ENCODE measurements around the gene RUSC1. TPM values are rescaled to one million over a fixed set of nuclear protein-coding genes. Genes with fewer than 3 reads are reported as not detected.

Gene RUSC1
- total and polyA plus RNA-seq, 2 donors (not counting 3 experiments of a cell fraction or from before 2014, with no cell fraction given): 42.4 to 46.6 TPM

DNA sequence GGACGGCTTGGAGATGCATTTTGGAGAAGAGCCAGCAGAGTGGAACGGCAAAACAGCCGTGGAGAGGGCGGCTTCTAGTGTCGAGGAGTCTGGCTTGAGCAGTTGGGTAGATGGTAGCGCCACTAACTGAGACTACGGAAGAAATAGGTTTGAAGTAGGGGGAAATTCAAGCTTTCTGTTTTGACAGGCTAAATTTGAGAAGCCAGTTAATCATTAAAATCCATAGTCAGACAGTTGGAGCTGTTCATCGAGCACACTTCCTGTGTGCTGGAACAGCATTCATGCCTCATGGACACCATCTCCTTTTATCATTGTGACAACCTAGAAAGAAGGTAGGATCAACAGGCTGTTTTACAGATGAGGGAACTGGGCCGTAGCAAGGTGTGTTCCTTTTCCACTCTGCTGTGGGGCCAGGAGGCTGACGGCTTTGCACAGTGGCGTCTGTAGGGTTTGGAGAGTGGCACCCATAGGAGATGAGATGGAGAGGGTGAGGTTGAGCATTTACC, 16.1 kb upstream of the RUSC1 start:
- intact Hi-C loops (cut with micrococcal nuclease) (loop anchor here (5.0 kb wide), 1 partner anchor 112 kb away; no protein-coding TSS in a partner anchor), dilution Hi-C loops (cut with MboI; ENCODE audit: extremely low pct_ligation_motif_present, low sequenced_read_pairs) (no loop called here)
- no TSS peak for BruUV-seq (replicated peaks)
- H3K9me3 ChIP-seq (replicated peaks; ENCODE audit: control insufficient read depth, insufficient read depth, low read length): no peaks in the 10 kb centered on the region
- DNase-seq (ENCODE audit: low read depth, low spot score) (no peak), FAIRE-seq (no peak)
- no peak overlapping the region for H3K4me3 ChIP-seq (replicated peaks in 1 of 3; ENCODE audit: insufficient read depth in 1 of 3, low read depth in 1 of 3, low read length in 3 of 3)
- no peak overlapping the region for H3K4me2 ChIP-seq (ENCODE audit: insufficient read depth, low read length)
- ChIA-PET CTCF (interaction anchor here (1.6 to 3.1 kb wide), 2 partner anchors 28 to 54 kb away, joined by 3 to 9 read pairs; no protein-coding TSS in a partner anchor), POLR2A (no interaction called here)
- no peaks in the 10 kb centered on the region for H4K20me1 ChIP-seq (replicated peaks; ENCODE audit: control insufficient read depth, extremely low read depth, insufficient read depth, low read length)
- H3K4me1 ChIP-seq (ENCODE audit: control insufficient read depth, extremely low read depth, insufficient read depth, low read length): peaks cover 5% of the 10 kb centered on the region
- no peaks in the 10 kb centered on the region for H3K9me1 ChIP-seq (replicated peaks; ENCODE audit: control insufficient read depth, extremely low read depth, insufficient read depth, low read length)
- H2AFZ ChIP-seq (ENCODE audit: low read depth, low read length): no peak overlapping the region
- peaks cover 8% of the 10 kb centered on the region for H3K79me2 ChIP-seq (ENCODE audit: control insufficient read depth, insufficient read depth, low read length)
- H3K9ac ChIP-seq (replicated peaks; ENCODE audit: extremely low read depth, insufficient read depth, low read length): no peak overlapping the region
- H3K27me3 ChIP-seq (ENCODE audit: control insufficient read depth in 2 of 2, insufficient read depth in 2 of 2, low read length in 2 of 2): no peaks in the 10 kb centered on the region
- TF ChIP-seq POLR2AphosphoS5 (IDR thresholded peaks at IDR 0.05; ENCODE audit: insufficient read depth, low read depth, low read length): no peak
- TF ChIP-seq MYC (IDR thresholded peaks at IDR 0.05; ENCODE audit: low read depth, low read length): no peak
- TF ChIP-seq FOS (IDR thresholded peaks at IDR 0.05; ENCODE audit: borderline replicate concordance, insufficient read depth, low read length): no peak
- TF ChIP-seq EZH2 (IDR thresholded peaks at IDR 0.05; ENCODE audit: borderline replicate concordance, low read depth, low read length, severe bottlenecking): no peak
- no peak for TF ChIP-seq CTCF (IDR thresholded peaks at IDR 0.05; ENCODE audit: extremely low read depth in 1 of 2, insufficient read depth in 1 of 2, low read depth in 1 of 2, low read length in 2 of 2)
- no peak for TF ChIP-seq GATA2 (IDR thresholded peaks at IDR 0.05; ENCODE audit: insufficient read depth, insufficient read length, low read depth, low read length)
- no peak for TF ChIP-seq JUN (IDR thresholded peaks at IDR 0.05; ENCODE audit: borderline replicate concordance, insufficient read depth, insufficient read length, low read depth)
- TF ChIP-seq, protein P1, sequence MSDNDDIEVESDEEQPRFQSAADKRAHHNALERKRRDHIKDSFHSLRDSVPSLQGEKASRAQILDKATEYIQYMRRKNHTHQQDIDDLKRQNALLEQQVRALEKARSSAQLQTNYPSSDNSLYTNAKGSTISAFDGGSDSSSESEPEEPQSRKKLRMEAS (IDR thresholded peaks at IDR 0.05; ENCODE audit: insufficient read depth, insufficient read length): no peak
- TF ChIP-seq POLR2A (IDR thresholded peaks at IDR 0.05; ENCODE audit: low read depth, low read length): no peak
- H3K27ac ChIP-seq (ENCODE audit: insufficient read depth, low read depth, low read length): no peak overlapping the region
- no peaks in the 10 kb centered on the region for H3K36me3 ChIP-seq (ENCODE audit: control insufficient read depth in 2 of 2, extremely low read depth in 1 of 2, insufficient read depth in 2 of 2, low read length in 2 of 2)

Data from endothelial cell of umbilical vein (primary cell).